Measurements from ENCODE around the gene SH3BP5.

SH3BP5 gene

DNA sequence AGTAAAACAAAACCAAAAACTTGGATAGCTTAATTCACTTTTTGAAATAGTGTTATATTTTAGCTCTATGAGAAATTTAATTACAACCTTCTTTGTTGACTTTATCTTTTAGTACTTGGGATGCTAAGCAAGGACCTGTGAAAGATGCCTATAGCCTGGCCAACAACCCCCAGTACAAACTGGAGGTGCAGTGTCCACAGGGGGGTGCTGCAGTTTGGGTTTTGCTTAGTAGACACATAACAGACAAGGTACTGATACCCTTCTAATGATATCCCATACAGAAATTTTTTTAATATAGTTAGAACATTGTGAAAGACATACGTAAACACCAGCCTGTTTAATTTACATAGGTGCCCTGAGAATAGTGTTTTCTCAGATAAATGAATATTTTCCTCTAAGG, 91.0 kb downstream of the SH3BP5 start:
- Histone ChIP-seq H4K20me1 (ENCODE audit: insufficient read depth, low read length) (no peaks in the 10 kb centered on the region), H3K4me1 (ENCODE audit: low read length) (no peaks in the 10 kb centered on the region), H3F3A (ENCODE audit: insufficient read depth, low read length) (no peaks in the 10 kb centered on the region; the same call in 1 of the 2 replicates), H3K4me3 (ENCODE audit: low read length) (no peak overlapping the region), H3K4me2 (ENCODE audit: low read depth, low read length) (no peak overlapping the region), H3K36me3 (replicated peaks; ENCODE audit: insufficient read depth, low read length) (peaks cover 4% of the 10 kb centered on the region; the same call in 1 of the 2 replicates), H3K27ac (ENCODE audit: low read length) (no peak overlapping the region), H2AFZ (ENCODE audit: low read length) (no peak overlapping the region), H3K9ac (ENCODE audit: low read length) (no peak overlapping the region), H3K9me2 (replicated peaks; ENCODE audit: insufficient read depth, low read length) (no peaks in the 10 kb centered on the region), H3K27me3 (replicated peaks; ENCODE audit: insufficient read depth, low read length) (no peaks in the 10 kb centered on the region), H3K9me3 (replicated peaks; ENCODE audit: insufficient read depth, low read length) (no peaks in the 10 kb centered on the region), H3K79me2 (ENCODE audit: low read length) (no peaks in the 10 kb centered on the region)
- peak; percentile 33 for TF ChIP-seq CTCF (IDR thresholded peaks at IDR 0.05; ENCODE audit: low read length)
- no peak for TF ChIP-seq EZH2 (optimal IDR thresholded peaks at IDR 0.05; ENCODE audit: low read depth, low read length)
- DNase-seq, result peak; percentile 34

DNA sequence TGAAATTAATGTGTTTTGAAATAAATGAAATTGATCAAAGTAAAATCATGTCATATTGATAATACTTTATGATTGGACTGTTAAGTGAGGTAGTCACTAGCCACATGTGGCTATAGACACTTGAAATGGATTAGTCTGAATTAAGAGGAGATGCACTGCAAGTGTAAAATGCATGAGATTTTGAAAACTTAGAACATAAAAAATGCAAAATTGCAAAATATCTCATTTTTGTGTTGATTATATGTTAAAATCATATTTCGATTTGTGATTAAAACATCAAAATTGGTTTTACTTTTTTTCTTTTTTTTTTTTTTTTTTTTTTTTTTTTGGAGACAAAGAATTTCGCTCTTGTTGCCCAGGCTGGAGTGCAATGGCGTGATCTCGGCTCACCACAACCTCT, 103.1 kb downstream of the SH3BP5 start:
- TF ChIP-seq EZH2phosphoT487 (IDR thresholded peaks at IDR 0.05; ENCODE audit: low read length) (no peak), EZH2 (optimal IDR thresholded peaks at IDR 0.05; ENCODE audit: low read depth, low read length) (no peak), CTCF (IDR thresholded peaks at IDR 0.05; ENCODE audit: low read length) (no peak)
- Histone ChIP-seq H3K79me2 (ENCODE audit: low read length) (no peaks in the 10 kb centered on the region), H3K9me3 (replicated peaks; ENCODE audit: insufficient read depth, low read length) (no peaks in the 10 kb centered on the region), H4K20me1 (ENCODE audit: insufficient read depth, low read length) (no peaks in the 10 kb centered on the region), H3K27ac (ENCODE audit: low read length) (no peak overlapping the region), H3F3A (ENCODE audit: insufficient read depth, low read length) (no peaks in the 10 kb centered on the region; the same call in 1 of the 2 replicates), H3K27me3 (replicated peaks; ENCODE audit: insufficient read depth, low read length) (no peaks in the 10 kb centered on the region), H3K9ac (ENCODE audit: low read length) (no peak overlapping the region), H3K36me3 (replicated peaks; ENCODE audit: insufficient read depth, low read length) (peaks cover 3% of the 10 kb centered on the region; the same call in 1 of the 2 replicates), H3K4me1 (ENCODE audit: low read length) (no peaks in the 10 kb centered on the region), H2AFZ (ENCODE audit: low read length) (no peak overlapping the region), H3K9me2 (replicated peaks; ENCODE audit: insufficient read depth, low read length) (no peaks in the 10 kb centered on the region), H3K4me3 (ENCODE audit: low read length) (no peak overlapping the region), H3K4me2 (ENCODE audit: low read depth, low read length) (no peak overlapping the region)
- no peak for DNase-seq

- Histone ChIP-seq H3K4me3 (ENCODE audit: low read length) (no peak overlapping the region), H3K9me2 (replicated peaks; ENCODE audit: insufficient read depth, low read length) (no peaks in the 10 kb centered on the region), H3K27me3 (replicated peaks; ENCODE audit: insufficient read depth, low read length) (no peaks in the 10 kb centered on the region), H3K9me3 (replicated peaks; ENCODE audit: insufficient read depth, low read length) (no peaks in the 10 kb centered on the region), H3K36me3 (replicated peaks; ENCODE audit: insufficient read depth, low read length) (peaks cover 3% of the 10 kb centered on the region; the same call in 1 of the 2 replicates), H2AFZ (ENCODE audit: low read length) (no peak overlapping the region), H3K4me1 (ENCODE audit: low read length) (no peaks in the 10 kb centered on the region), H4K20me1 (ENCODE audit: insufficient read depth, low read length) (no peaks in the 10 kb centered on the region), H3K9ac (ENCODE audit: low read length) (no peak overlapping the region), H3K4me2 (ENCODE audit: low read depth, low read length) (no peak overlapping the region), H3K79me2 (ENCODE audit: low read length) (no peaks in the 10 kb centered on the region), H3K27ac (ENCODE audit: low read length) (no peak overlapping the region), H3F3A (ENCODE audit: insufficient read depth, low read length) (no peaks in the 10 kb centered on the region; the same call in 1 of the 2 replicates)
- no peak for TF ChIP-seq EZH2phosphoT487 (IDR thresholded peaks at IDR 0.05; ENCODE audit: low read length)
- no peak for TF ChIP-seq CTCF (IDR thresholded peaks at IDR 0.05; ENCODE audit: low read length)
- no peak for TF ChIP-seq EZH2 (optimal IDR thresholded peaks at IDR 0.05; ENCODE audit: low read depth, low read length)
- DNase-seq, result no peak
Observed at GRCh38 chr3:15228147-15228546, 104.2 kb downstream of the SH3BP5 start.
